ENCODE measurements around the gene NFYA.

Gene NFYA

GRCh38 chr6:41032830-41033229 is 39.9 kb upstream of the NFYA start:
- no peak for TF ChIP-seq CTCF (IDR thresholded peaks at IDR 0.05; ENCODE audit: control insufficient read depth, extremely low read depth, insufficient read depth)
- H3K4me3 ChIP-seq (ENCODE audit: low read depth, low read length), result no peak overlapping the region
- no peak for DNase-seq (ENCODE audit: low read depth)

GRCh38 chr6:41033776-41034175 is 39.0 kb upstream of the NFYA start:
- no peak overlapping the region for H3K4me3 ChIP-seq (ENCODE audit: low read depth, low read length)
- no peak for TF ChIP-seq CTCF (IDR thresholded peaks at IDR 0.05; ENCODE audit: control insufficient read depth, extremely low read depth, insufficient read depth)
- DNase-seq (ENCODE audit: low read depth), result no peak

GRCh38 chr6:41036186-41036585 is 36.6 kb upstream of the NFYA start:
- TF ChIP-seq CTCF (IDR thresholded peaks at IDR 0.05; ENCODE audit: control insufficient read depth, extremely low read depth, insufficient read depth), result no peak
- DNase-seq (ENCODE audit: low read depth), result no peak
- no peak overlapping the region for H3K4me3 ChIP-seq (ENCODE audit: low read depth, low read length)

GRCh38 chr6:41036601-41037000 is 36.2 kb upstream of the NFYA start:
- no peak for DNase-seq (ENCODE audit: low read depth)
- no peak overlapping the region for H3K4me3 ChIP-seq (ENCODE audit: low read depth, low read length)
- TF ChIP-seq CTCF (IDR thresholded peaks at IDR 0.05; ENCODE audit: control insufficient read depth, extremely low read depth, insufficient read depth), result no peak

GRCh38 chr6:41037107-41037900 is 35.5 kb upstream of the NFYA start:
- no peak overlapping the region for H3K4me3 ChIP-seq (ENCODE audit: low read depth, low read length)
- no peak for TF ChIP-seq CTCF (IDR thresholded peaks at IDR 0.05; ENCODE audit: control insufficient read depth, extremely low read depth, insufficient read depth)
- no peak for DNase-seq (ENCODE audit: low read depth)

- H3K4me3 ChIP-seq (ENCODE audit: low read depth, low read length), result no peak overlapping the region
- DNase-seq (ENCODE audit: low read depth), result no peak
- no peak for TF ChIP-seq CTCF (IDR thresholded peaks at IDR 0.05; ENCODE audit: control insufficient read depth, extremely low read depth, insufficient read depth)
Measured at GRCh38 chr6:41038205-41038604, 34.6 kb upstream of the NFYA start.
